Stomach (tissue), 9 donors: Measurements from ENCODE around the gene WDR49. TPM values are rescaled to one million over a fixed set of nuclear protein-coding genes. Genes with fewer than 3 reads are reported as not detected.

ENCODE experiments used
- DNase-seq, 2 donors: peaks; one replicate each; pipeline versions ENCODE4 v3.0.0 to v3.0.0-alpha.2; 2013 to 2019
- H3K27ac ChIP-seq, 5 donors: fragments of 200-600 bp in 4 of 5; sonication (generic) in 4 of 5; one replicate each; pipeline ENCODE4 v1.5.1; 2013 to 2019; ENCODE audit warnings: mild to moderate bottlenecking in 1 of 5, moderate library complexity in 1 of 5
- H3K27me3 ChIP-seq, 3 donors: fragments of 200-600 bp; sonication (generic); one replicate each; pipeline ENCODE4 v1.5.1; 2017 to 2019; ENCODE audit warnings: mixed run types in 1 of 3
- H3K36me3 ChIP-seq, 4 donors: fragments of 200-600 bp; sonication (generic); 1 replicate in 3 of 4; 2 replicates in 1 of 4; pipeline ENCODE4 v1.5.1; 2016 to 2019
- H3K4me1 ChIP-seq, 4 donors: fragments of 200-600 bp; sonication (generic); one replicate each; pipeline ENCODE4 v1.5.1; 2016 to 2019
- H3K4me3 ChIP-seq, 4 donors: fragments of 200-600 bp; sonication (generic) in 3 of 4; one replicate each; pipeline ENCODE4 v1.5.1; 2016 to 2019; ENCODE audit warnings: mild to moderate bottlenecking in 1 of 4
- H3K9me3 ChIP-seq, 4 donors: fragments of 200-600 bp; sonication (generic); one replicate each; pipeline ENCODE4 v1.5.1; 2016 to 2019
- EP300 ChIP-seq: sonication (generic); formaldehyde crosslinking; IDR thresholded peaks from one replicate; pipeline ENCODE4 v1.6.1; 2017; ENCODE audit warnings: antibody characterized with exemption
- POLR2A ChIP-seq, 4 donors: fragments of 450-650 bp; IDR thresholded peaks; one replicate each; pipeline ENCODE4 v1.6.1; 2016; ENCODE audit warnings: antibody characterized with exemption in 4 of 4, control low read depth in 2 of 4, mild to moderate bottlenecking in 1 of 4, moderate library complexity in 1 of 4
- POLR2AphosphoS5 ChIP-seq, 3 donors: sonication (generic); formaldehyde crosslinking; IDR thresholded peaks; one replicate each; pipeline ENCODE4 v1.6.1; 2016; ENCODE audit warnings: antibody characterized with exemption in 3 of 3
- WGBS, 5 donors: extraction: QIAGEN DNeasy Blood & Tissue Kit in 3 of 5; methylation state at CpG; one replicate each; pipeline versions ENCODE4 v1.1.5 to v1.1.7; 2013 to 2018; 5-methylcytosine and 5-hydroxymethylcytosine counted together
- intact Hi-C: fragments of 100-400 bp; cut with DNase I; formaldehyde crosslinking; loops from one replicate; pipeline ENCODE4 v1.15.1; 2023; ENCODE audit warnings: low total_unique reads
- polyA plus RNA-seq, 3 donors: library from polyadenylated mRNA; stranded (reverse); fragments of 200-250 nt; gene quantifications; one replicate each; pipeline ENCODE4 v1.2.3, GENCODE V29; 2013
- total RNA-seq, 5 donors: library from RNA; depleted of rRNA; stranded (reverse); fragments of >200 nt; gene quantifications; one replicate each; pipeline versions ENCODE4 v1.1.0 to v1.2.3, GENCODE V29; 2014 to 2016
- TF ChIP-seq, protein P1 (sequence below), 7 experiments: fragments of 450-650 bp in 4 of 7; fragments of 200-600 bp in 3 of 7; sonication (generic) in 3 of 7; IDR thresholded peaks; one replicate each; pipeline ENCODE4 v1.5.1; 2016 to 2019; ENCODE audit warnings: antibody characterized with exemption in 7 of 7, control low read depth in 2 of 7, mild to moderate bottlenecking in 1 of 7
- donor health status: healthy with polysubstance abuse.
- donor health status: Bipolar disorder and iron deficiency.
- donor health status: healthy.

Gene WDR49
- total and polyA plus RNA-seq, 8 donors: 0.33 to 2.2 (median 1.5) TPM; not detected in 5

DNA sequence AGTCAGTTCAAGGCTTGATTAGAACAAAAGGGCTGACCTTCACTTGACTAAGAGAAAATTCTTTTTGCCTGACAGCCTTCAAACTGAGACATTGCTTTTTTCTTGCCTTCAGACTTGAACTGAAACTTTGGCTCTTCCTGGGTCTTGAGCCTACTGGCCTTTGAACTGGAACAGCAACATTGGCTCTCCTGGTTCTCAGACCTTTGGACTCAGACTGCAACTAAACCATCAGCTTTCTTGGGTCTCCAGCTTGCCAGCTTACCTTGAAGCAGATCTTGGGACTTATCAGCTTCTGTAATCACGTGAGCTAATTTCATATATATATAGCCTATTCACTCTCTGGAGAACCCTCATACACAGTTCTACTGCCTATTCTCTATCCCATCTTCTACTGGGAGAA is 19.5 kb upstream of the WDR49 start:
- WGBS, 5 donors: 69 to 86% (median 79%) methylated on average over 1 of the region's 1 CpG
- no peaks in the 10 kb centered on the region for H3K4me1 ChIP-seq
- intact Hi-C loops: no loop called here
- peaks cover 12 to 48% (median 41%) of the 10 kb centered on the region in 4 donors for H3K36me3 ChIP-seq
- H3K9me3 ChIP-seq: peaks cover 0 to 28% (median 16%) of the 10 kb centered on the region in 4 donors
- TF ChIP-seq POLR2A (IDR thresholded peaks at IDR 0.05) (no peak), EP300 (no peak)
- H3K27me3 ChIP-seq: no peaks in the 10 kb centered on the region
- DNase-seq: no peak
- H3K4me3 ChIP-seq: no peak overlapping the region
- no peak overlapping the region for H3K27ac ChIP-seq

DNA sequence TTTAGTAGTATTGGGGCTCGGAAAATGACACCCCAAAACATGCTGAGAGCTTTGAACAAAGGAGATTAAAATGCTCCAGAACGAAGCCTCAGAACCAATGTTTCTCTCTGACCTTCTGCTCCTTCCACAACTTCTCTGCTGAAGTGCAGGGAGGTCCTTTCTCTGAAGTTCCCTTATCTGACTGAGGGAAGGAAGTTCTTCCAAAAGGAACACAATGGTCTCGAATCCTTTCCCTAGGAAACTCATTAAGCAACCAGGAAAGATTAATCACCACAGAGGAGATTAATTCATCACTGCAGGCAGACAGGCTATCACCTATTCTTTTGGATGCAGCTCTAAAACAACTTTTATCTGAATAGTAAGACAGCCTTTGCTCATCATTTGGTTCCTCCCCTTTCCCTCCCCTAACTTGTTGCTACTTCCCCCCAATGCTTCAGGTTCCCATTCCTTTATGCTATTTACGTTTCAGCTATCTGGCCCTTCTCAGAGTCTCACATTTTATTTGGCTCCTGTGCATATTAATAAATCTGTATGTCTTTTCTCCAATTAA is 18.2 kb upstream of the WDR49 start:
- TF ChIP-seq EP300 (no peak), POLR2A (IDR thresholded peaks at IDR 0.05) (no peak), POLR2AphosphoS5 (IDR thresholded peaks at IDR 0.05) (no peak)
- TF ChIP-seq, protein P1, sequence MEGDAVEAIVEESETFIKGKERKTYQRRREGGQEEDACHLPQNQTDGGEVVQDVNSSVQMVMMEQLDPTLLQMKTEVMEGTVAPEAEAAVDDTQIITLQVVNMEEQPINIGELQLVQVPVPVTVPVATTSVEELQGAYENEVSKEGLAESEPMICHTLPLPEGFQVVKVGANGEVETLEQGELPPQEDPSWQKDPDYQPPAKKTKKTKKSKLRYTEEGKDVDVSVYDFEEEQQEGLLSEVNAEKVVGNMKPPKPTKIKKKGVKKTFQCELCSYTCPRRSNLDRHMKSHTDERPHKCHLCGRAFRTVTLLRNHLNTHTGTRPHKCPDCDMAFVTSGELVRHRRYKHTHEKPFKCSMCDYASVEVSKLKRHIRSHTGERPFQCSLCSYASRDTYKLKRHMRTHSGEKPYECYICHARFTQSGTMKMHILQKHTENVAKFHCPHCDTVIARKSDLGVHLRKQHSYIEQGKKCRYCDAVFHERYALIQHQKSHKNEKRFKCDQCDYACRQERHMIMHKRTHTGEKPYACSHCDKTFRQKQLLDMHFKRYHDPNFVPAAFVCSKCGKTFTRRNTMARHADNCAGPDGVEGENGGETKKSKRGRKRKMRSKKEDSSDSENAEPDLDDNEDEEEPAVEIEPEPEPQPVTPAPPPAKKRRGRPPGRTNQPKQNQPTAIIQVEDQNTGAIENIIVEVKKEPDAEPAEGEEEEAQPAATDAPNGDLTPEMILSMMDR (IDR thresholded peaks at IDR 0.05): no peak
- no peaks in the 10 kb centered on the region for H3K27me3 ChIP-seq
- no peak for DNase-seq
- no peak overlapping the region for H3K27ac ChIP-seq
- intact Hi-C loops: no loop called here
- H3K36me3 ChIP-seq: peaks cover 12 to 42% (median 40%) of the 10 kb centered on the region in 4 donors
- no peaks in the 10 kb centered on the region for H3K4me1 ChIP-seq
- 72 to 78% (median 77%) methylated on average over 4 of the region's 4 CpGs for WGBS, 5 donors
- H3K4me3 ChIP-seq: no peak overlapping the region
- H3K9me3 ChIP-seq: peaks cover 0 to 27% (median 15%) of the 10 kb centered on the region in 4 donors

DNA sequence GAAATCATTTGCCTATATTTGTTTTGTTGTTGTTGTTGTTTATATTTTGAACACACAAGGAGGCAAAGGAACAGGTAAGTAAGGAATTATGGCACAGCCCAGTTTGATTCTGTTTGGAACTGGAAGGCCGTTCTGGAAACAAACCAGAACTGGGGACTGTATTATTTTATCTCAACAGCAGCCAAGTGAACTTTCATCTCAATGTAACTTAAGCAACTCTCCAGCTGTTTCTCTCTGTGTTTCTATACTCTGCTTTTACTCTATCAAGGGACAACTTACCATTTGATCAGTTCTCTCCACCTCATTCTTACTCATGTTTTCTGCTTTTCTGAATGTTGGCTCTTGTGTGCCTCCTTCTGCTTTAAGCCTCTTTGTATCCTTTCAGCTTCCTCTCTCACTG is 16.0 kb upstream of the WDR49 start:
- Histone ChIP-seq H3K27ac (no peak overlapping the region), H3K4me1 (no peaks in the 10 kb centered on the region), H3K36me3 (peaks cover 0 to 20% (median 18%) of the 10 kb centered on the region in 4 donors), H3K4me3 (no peak overlapping the region), H3K27me3 (no peaks in the 10 kb centered on the region), H3K9me3 (peaks cover 0 to 6% (median 0%) of the 10 kb centered on the region in 4 donors)
- 36 to 58% (median 48%) methylated on average over 1 of the region's 1 CpG for WGBS, 5 donors
- TF ChIP-seq, protein P1 (IDR thresholded peaks at IDR 0.05): no peak
- TF ChIP-seq POLR2A (IDR thresholded peaks at IDR 0.05) (no peak), POLR2AphosphoS5 (IDR thresholded peaks at IDR 0.05) (no peak), EP300 (no peak)
- intact Hi-C loops: no loop called here
- DNase-seq: no peak

DNA sequence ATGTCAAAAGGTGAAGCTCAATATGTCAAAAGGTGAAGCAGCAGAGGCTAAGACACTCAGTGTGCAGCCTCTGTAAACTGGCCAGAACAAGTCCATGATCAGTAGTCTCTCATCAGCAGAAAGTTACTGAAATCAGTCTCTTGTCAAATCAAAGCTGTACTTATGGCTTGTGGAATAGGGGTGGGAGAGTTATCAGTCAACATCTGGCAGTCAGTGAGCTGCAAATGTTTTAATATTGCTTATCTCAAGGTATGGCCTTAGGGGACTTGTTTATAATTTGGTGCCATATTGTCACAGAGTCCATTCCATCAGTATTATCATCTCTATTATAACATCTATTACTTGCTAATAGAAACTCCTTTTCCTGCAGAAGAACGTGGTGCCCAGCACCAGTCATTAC is 14.9 kb upstream of the WDR49 start:
- H3K4me3 ChIP-seq: no peak overlapping the region
- TF ChIP-seq POLR2AphosphoS5 (IDR thresholded peaks at IDR 0.05): no peak
- TF ChIP-seq EP300: no peak
- no peak for TF ChIP-seq POLR2A (IDR thresholded peaks at IDR 0.05)
- TF ChIP-seq, protein P1 (IDR thresholded peaks at IDR 0.05): no peak
- peaks cover 0 to 6% (median 0%) of the 10 kb centered on the region in 4 donors for H3K9me3 ChIP-seq
- H3K4me1 ChIP-seq: no peaks in the 10 kb centered on the region
- H3K27me3 ChIP-seq: no peaks in the 10 kb centered on the region
- H3K27ac ChIP-seq: no peak overlapping the region
- H3K36me3 ChIP-seq: peaks cover 0 to 9% (median 8%) of the 10 kb centered on the region in 4 donors
- no peak for DNase-seq
- intact Hi-C loops: no loop called here
- WGBS, 5 donors: 83 to 90% (median 89%) methylated on average over 1 of the region's 1 CpG

DNA sequence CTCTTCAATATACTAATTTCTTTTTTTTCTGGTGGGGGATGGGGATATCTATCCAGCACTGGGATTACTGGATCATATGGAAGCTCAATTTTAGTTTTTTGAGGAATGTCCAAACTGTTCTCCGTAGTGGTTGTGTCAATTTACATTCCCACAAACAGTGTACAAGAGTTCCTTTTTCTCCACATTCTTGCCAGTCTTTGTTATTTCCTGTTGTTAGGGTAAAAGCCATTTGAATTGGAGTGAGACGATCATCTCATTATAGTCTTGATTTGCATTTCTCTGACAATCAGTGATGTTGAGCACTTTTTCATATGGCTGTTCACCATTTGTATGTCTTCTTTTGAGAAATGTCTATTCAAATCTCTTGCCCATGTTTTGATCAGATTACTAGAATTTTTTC is 12.8 kb upstream of the WDR49 start:
- Histone ChIP-seq H3K27ac (no peak overlapping the region), H3K4me3 (no peak overlapping the region), H3K4me1 (no peaks in the 10 kb centered on the region), H3K9me3 (no peaks in the 10 kb centered on the region), H3K36me3 (no peaks in the 10 kb centered on the region), H3K27me3 (no peaks in the 10 kb centered on the region)
- intact Hi-C loops: no loop called here
- TF ChIP-seq POLR2A (IDR thresholded peaks at IDR 0.05) (no peak), POLR2AphosphoS5 (IDR thresholded peaks at IDR 0.05) (no peak), EP300 (no peak)
- TF ChIP-seq, protein P1 (IDR thresholded peaks at IDR 0.05): no peak
- WGBS, 5 donors: 76 to 85% (median 83%) methylated on average over 2 of the region's 2 CpGs
- DNase-seq: no peak
